NCI-H2081 (cell line): ENCODE results near the gene ADARB2.

Experiments
- DNase-seq, 2 experiments: peaks; one replicate each; lab custom pipeline; 2025; lab: John Stamatoyannopoulos, UW

The ADARB2 gene

DNA sequence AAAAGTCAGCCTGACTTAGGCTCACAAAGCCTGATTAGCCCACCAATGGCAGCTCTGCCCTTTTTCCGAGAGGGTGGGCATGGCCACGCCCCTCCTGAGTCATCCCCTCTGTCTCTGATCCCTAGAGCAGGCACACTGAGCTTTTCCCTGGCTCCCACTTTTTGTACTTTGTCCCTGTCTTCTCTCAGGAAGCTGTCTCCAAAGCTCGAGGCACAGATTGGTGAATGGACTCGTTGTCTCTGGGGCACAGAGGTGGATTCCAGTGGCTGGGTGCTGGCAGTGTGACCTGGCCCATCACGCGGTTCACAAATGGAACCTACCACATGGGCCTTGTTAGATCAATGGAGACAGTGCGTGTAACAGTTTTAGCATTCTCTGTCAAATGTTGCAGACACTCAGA, 367.7 kb downstream of the ADARB2 start:
- DNase-seq, result no peak

GRCh38 chr10:1369197-1369596, 368.1 kb downstream of the ADARB2 start:
- no peak for DNase-seq

DNA sequence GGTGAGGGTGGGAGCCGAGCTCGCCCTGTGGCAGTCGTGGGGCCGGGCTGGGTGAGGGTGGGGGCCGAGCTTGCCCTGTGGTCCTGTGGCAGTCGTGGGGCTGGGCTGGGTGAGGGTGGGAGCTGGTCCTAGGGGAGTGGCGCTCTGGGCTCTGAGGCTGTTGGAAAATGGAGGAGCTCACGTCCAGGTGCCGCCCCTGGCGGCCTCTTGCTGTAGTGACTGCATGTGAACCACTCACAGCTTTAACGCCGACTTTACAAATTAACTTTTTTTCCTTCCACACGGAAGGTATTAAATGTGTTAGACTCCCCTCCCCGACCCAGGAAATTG, 368.5 kb downstream of the ADARB2 start:
- DNase-seq, result no peak

- DNase-seq, result no peak
Observed at GRCh38 chr10:1367938-1368841, 369.1 kb downstream of the ADARB2 start.

DNA sequence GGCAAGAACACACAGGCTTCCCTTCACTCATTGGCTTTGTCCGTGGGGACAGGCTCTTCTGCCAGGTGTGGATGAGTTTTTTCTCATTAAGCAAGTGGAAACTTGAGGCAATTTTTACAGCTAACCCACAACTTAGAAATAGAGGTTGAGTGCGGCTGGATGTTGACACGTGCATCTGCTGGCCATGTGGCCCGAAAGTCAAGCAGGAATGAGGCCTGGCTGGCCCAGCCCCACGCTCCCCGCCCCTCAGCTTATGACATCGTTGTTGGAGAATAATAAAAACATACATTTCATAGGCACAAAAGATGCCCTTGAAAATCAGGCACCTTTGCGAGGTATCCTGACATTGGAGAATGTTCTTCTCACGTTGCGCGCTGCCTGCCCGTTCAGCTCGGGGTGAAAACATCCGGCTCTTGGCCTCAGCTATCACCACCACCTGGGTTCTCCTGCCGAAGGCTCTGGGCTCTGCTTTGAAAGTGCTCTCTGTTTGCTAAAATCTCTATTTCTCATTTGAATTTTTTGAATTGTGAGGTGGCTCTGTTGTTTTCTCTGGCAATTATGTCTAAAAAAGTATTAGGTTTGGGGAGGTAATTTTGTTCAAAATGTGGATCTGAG, 370.4 kb downstream of the ADARB2 start:
- DNase-seq, result no peak

DNA sequence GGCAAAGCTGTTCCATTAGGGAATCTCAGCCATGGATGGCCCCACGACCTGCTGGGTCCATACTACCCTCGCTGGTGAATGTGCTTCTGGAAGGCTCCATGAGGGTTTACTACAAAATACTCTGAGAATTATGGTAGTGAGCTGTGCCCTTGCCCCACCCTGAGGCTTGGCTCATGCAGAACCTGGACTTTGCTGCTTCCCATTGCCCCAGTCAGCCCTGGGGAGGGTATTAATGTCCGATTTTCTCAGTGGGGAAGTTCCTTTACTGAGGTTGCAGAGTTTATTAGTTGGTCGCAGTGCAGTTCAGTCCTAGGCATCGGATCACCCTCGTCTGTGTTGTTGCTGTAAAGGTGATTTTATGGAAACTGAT, 371.0 kb downstream of the ADARB2 start:
- DNase-seq, result no peak

GRCh38 chr10:1365540-1366321, 371.6 kb downstream of the ADARB2 start:
- no peak for DNase-seq

DNA sequence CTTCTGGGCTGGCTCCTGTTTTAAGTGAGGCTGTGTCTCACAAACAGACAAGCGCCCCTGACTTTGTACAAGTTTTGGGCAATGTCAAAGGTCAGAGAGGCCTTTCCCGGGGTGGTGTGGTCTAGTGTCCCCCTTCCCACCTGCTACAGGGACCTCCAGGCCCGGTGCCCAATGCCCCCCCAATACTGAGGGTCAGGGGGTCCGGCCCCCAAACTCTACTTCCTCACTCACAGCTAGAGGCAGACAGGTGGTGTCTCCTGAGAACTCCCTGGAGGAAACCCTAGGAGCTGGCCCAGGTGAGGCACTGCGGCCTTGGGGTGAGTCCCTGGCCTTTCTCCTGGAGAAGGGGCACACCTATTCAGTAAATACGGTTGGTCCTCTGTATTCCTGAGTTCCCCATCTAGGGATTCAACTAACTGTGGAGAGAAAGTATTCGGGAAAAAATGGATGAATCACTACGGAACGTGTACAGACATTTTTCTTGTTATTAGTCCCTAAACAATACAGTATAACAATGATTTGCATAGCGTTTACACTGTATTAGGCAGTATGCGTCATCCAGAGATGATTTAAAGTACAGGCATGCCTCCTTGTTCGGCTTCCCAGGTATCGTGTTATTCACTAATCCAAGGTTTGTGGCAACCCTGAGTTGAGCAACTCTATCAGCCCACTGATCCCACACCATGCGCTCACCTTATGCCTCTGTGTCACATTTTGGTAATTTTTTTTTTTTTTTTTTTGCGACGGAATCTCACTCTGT, 373.0 kb downstream of the ADARB2 start:
- no peak for DNase-seq

DNA sequence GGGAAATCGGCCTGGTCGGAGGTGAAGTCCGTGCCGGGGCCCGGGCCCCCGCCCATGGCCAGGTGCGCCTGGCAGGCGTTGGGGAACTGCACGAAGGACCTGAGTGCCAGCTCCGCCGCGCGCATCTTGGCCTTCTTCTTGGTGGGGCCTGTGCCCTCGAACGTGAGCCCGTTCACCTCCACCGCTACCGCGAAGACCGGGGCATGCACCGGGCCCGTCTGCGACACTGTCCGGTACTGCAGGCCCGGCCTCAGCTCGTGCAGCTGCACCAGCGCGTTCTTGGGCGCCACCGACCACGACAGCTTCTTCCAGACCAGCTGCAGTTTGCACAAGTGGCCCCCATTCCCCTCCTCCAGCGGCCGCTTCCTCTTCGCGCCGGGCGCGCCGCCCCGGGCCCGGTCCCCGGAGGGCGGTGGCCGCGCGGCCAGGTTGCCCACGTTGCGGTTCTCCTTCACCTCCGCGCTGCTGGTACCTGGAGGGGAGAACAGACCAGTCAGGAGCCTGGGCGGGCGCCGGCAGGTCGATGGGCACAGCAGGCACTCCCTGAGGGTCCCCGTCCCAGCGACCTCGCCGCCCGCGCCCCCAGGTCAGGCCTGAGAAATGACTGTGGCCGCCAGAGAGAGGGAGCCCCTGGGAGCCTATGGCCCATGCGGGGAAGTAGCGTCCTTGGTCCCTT, 373.7 kb downstream of the ADARB2 start:
- DNase-seq, result no peak

DNA sequence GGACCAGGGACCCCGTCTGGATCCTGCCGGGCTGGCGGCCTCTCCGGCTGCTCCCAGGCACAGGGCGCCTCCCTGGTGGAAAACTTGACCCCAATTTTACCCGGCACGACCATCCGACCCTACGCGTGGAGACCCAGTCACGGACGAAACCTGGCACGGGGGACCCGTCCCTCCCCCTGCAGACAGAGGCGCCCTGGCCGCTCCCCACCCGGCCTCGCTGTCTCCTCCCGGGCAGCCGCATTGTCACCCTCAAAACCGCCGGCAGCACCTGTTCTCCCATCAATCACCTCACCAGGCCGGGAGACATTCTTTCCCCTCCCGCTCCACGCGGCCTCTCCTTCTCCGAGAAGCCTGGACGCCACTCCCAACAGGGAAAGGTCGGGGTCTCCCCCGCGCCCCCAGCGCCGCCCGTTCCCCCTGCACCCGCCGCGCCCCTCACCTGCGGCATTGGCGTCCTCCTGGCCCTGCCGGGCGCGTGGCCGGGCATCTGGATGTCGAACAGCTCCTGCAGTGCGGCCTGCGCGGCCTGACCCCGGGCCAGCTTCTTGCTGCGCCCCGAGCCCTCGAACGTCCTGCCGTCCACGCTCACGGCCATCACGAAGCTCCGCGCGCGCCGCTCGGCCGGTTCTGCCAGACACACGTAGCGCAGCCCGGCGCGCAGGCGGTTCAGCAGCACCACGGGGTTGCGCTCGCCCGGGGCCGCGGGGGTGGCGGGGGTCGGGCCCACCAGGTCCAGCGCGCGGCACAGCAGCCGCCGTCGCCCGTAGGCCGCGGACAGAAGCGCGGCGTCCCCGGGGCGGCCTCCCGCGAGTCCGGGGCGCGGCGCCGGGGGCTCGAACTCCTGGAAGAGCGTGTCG, 374.5 kb downstream of the ADARB2 start:
- no peak for DNase-seq

GRCh38 chr10:1361411-1362105, 375.8 kb downstream of the ADARB2 start:
- no peak for DNase-seq

DNA sequence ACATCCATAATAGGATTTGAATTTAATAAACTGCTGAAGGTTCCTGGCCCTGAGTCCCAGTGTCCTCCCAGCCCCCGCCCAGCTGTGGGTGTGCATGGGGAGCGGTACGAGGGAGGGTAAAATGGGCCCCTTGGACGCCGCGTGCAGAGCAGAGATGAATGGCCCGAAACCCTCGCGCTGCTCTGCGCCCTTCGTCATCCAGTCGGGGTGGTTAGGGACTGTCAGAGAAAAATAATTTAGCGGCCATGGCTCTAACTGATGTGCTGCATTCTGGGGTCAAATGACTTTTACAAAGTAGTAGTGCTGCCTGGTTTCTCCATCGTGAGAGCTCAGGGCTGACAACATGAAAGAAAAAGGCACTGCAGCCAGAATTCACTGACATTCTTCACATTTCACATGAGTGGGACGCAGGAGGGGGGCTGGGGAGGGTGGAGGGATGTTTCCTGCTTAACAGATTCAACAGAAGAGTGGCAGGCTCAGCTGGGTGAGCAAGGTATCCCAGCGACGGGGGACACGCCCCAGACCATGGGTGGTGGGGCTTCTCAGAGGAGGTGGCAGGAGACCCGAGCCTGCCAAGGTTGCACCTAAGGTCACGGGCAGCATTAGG, 376.7 kb downstream of the ADARB2 start:
- no peak for DNase-seq

DNA sequence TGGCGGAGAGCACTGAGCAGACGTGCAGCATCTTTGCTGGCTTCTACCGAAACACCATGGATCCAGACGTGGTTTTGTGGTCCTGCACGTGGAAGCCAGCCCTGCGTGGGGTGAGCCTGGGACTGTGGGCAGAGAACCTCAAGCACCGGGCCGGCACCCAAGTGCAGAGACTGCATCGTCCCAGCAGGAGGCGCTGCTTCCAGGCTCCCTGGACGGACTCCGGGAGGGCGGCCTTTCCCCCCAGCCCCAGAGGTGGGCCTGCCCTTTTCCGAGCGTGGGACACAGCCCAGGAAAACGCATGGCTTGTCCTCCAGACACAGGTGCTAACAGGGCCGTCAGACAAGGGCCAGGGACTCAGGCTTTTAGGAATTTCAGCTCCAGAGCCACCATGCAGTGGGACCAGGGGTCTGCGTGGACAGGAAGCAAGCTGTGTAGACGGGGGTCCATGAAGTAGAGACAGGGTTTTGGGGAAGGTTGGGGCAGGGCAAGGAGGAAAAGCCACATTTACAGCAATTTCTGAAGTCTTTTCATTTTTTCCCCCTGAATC, 377.2 kb downstream of the ADARB2 start:
- DNase-seq, result no peak

GRCh38 chr10:1359626-1359955, 377.7 kb downstream of the ADARB2 start:
- no peak for DNase-seq

DNA sequence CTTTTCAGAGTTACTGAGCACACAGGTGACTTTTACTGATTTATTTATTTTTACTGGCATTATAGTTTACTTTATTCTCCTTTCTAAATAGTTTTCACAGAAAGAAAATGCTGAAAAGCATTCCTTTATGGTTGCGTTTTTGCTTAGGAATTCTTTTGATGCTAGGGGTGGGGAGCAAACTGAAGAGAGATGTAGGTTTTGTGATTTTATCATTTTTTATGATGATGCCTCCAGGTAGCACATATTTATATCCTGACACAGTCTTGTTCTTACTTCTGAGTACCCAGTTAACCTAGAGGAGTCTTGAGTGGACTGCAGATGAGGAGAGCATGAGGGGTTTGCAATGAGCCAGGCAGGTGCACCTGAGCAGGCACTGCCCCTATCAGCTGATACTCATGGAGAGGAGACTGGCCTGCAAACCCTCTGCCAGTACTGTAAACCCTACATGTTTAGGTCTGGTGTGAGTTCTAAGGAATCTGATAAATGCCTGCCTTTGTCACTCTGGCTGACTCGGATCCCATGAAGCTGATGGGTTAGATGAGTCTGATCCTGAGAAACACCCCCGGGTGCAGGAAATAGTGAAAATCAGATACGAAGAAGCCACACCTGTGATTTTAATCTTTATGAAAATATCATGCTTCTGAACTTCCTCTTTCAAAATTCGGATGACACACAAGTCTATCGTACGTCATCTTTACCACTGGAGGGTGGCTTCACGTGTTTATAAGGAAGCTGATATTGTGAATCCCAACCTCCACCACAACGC, 378.3 kb downstream of the ADARB2 start:
- DNase-seq, result no peak

GRCh38 chr10:1358147-1358546, 379.2 kb downstream of the ADARB2 start:
- no peak for DNase-seq

DNA sequence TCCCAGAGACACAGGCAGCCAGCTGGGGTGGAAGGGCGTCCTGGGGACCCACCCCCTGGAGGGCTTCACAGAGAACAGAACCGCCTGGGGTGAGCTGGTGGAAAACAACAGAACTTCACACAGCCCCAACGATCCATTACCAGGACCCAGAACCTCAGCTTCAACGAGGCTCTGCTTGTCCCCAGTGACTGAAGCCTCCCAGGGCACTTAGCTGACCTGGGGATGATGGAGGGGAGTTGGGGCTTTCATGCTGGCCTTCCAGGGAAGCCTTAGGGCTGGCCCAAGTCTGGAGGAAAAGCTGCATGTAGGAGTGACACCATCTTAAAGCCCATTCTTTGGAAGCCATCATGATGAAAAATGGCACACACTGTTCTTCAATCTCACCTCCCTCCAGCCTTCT, 381.0 kb downstream of the ADARB2 start:
- no peak for DNase-seq

DNA sequence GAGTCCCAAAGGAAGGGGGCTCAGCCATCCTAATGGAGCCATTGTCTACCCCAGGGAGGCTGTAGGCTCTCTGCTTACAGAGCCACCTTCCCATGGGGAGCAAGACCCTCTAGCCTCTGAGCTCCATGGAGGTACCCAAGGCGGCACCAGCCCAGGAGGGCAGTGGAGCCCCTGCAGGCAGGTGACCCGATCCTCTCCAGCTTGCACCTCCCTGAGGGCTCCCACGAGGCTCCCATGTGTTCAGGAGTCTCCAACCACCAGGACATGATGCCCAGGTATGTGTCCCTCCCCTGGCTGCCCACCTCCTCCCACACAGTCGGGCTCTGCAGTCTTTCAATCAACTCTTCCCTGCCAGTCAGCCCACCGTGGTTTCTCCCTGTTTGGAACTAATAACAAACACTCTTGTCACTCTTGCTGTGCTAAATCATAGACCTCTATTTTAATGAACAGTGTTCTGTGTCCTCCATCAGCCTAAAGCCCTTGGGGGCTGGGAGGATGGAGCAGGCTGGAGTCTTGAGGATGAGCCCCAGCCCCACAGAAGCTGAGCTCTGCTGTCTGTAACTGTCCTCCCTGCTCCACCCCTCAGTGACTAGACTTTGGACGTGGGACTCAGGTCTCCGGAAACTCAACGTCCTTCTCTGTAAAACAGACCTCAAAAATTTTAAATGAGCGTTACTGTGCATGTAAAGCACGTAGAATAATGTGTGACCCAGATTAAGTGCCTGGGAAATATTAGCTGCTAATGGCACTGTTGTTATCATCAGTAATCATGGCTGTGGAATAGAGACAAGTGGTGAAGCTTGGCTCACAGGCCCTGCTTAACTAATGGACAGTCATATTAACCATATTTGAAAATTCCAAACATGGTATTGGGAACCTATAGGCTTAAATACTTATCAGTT, 382.3 kb downstream of the ADARB2 start:
- no peak for DNase-seq
